Activated CD4-positive, alpha-beta T cell treated with anti-CD3 and anti-CD28 coated beads for 36 hours (primary cell): ENCODE results near the gene OSTM1. TPM values are rescaled to one million over a fixed set of nuclear protein-coding genes. Genes with fewer than 3 reads are reported as not detected.

Experiments used
- ATAC-seq: fragments of 200-7000 bp; cut with Tn5 transposase; one replicate; pipeline ENCODE4 v1.10.0; 2021; ENCODE audit warnings: mild to moderate bottlenecking, moderate library complexity
- CTCF ChIA-PET: fragments of 350-600 bp; sonication (Branson Sonifier 250); formaldehyde crosslinking; loops from one replicate; lab custom pipeline; 2021; ENCODE audit warnings: antibody characterized with exemption; lab: Charles Lee
- POLR2A ChIA-PET: fragments of 350-600 bp; sonication (Branson Sonifier 250); formaldehyde crosslinking; loops from one replicate; lab custom pipeline; 2021; ENCODE audit warnings: antibody characterized with exemption, inconsistent platforms; lab: Charles Lee
- DNase-seq: peaks from one replicate; pipeline ENCODE4 v3.0.0-alpha.2; 2020
- H3K27ac Mint-ChIP-seq: one replicate; pipeline ENCODE4 v1.8.0; 2021; ENCODE audit warnings: mixed read lengths
- H3K27me3 Mint-ChIP-seq: one replicate; pipeline ENCODE4 v1.8.0; 2021; ENCODE audit warnings: mixed read lengths
- H3K36me3 Mint-ChIP-seq: one replicate; pipeline ENCODE4 v1.8.0; 2021; ENCODE audit warnings: low read depth, mixed read lengths
- H3K4me1 Mint-ChIP-seq: one replicate; pipeline ENCODE4 v1.8.0; 2021; ENCODE audit warnings: mixed read lengths
- H3K4me3 Mint-ChIP-seq: one replicate; pipeline ENCODE4 v1.8.0; 2021; ENCODE audit warnings: mild to moderate bottlenecking, moderate library complexity, mixed read lengths
- H3K9me3 Mint-ChIP-seq: one replicate; pipeline ENCODE4 v1.8.0; 2021; ENCODE audit warnings: low read depth, mixed read lengths
- intact Hi-C, 2 experiments: fragments of 100-400 bp; cut with DNase I in 1 of 2; cut with micrococcal nuclease in 1 of 2; formaldehyde crosslinking; loops; one replicate each; pipeline versions ENCODE4 v1.14.2 to v1.15.1; 2022 to 2024; cut with DNase I, micrococcal nuclease
- total RNA-seq, 2 experiments: library from RNA; stranded (reverse); gene quantifications; one replicate each; pipeline ENCODE4 v1.2.3, GENCODE V29; 2021

The OSTM1 gene
- total RNA-seq, 2 experiments from 2014 or later = 5.5 to 7.3 TPM

- intact Hi-C loops = no loop called here
- no peak overlapping the region for H3K4me3 Mint-ChIP-seq
- POLR2A ChIA-PET = no interaction called here
- H3K4me1 Mint-ChIP-seq = no peaks in the 10 kb centered on the region
- no peaks in the 10 kb centered on the region for H3K36me3 Mint-ChIP-seq
- no peak overlapping the region for H3K27ac Mint-ChIP-seq
- DNase-seq (no peak), ATAC-seq (no peak)
- peaks cover 10% of the 10 kb centered on the region for H3K27me3 Mint-ChIP-seq
- no peaks in the 10 kb centered on the region for H3K9me3 Mint-ChIP-seq
- CTCF ChIA-PET = interaction anchor here (0.8 to 1.7 kb wide), 2 partner anchors 24 to 27 kb away, joined by 3 read pairs; no protein-coding TSS in a partner anchor
These were observed 25.5 kb upstream of the OSTM1 start for GRCh38 chr6:108100003-108100402.

DNA sequence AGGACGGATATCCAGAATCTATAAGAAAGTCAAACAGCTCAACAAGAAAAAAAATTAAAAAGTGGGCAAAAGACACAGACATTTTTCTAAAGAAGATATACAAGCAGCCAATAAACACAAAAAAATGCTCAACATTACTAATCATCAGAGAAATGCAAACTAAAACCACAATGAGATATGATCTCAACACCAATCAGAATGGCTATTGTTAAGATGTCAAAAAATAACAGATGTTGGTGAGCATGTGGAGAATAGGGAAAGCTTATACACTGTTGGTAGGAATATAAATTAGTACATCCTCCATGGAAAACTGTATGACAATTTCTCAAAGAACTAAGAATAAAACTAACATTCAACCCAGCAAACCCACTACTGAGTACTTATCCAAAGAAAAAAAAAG lies 23.3 kb upstream of the OSTM1 start:
- Mint-ChIP-seq H3K4me1 (no peaks in the 10 kb centered on the region), H3K4me3 (no peak overlapping the region), H3K27me3 (peaks cover 14% of the 10 kb centered on the region), H3K36me3 (no peaks in the 10 kb centered on the region), H3K27ac (no peak overlapping the region), H3K9me3 (no peaks in the 10 kb centered on the region)
- intact Hi-C loops = no loop called here
- ChIA-PET POLR2A (interaction anchor here (0.6 kb wide), 1 partner anchor 15 kb away, joined by 3 read pairs; no protein-coding TSS in a partner anchor), CTCF (no interaction called here)
- DNase-seq = no peak
- no peak for ATAC-seq

- no peak overlapping the region for H3K27ac Mint-ChIP-seq
- H3K27me3 Mint-ChIP-seq = peaks cover 15% of the 10 kb centered on the region
- H3K36me3 Mint-ChIP-seq = no peaks in the 10 kb centered on the region
- ChIA-PET CTCF (no interaction called here), POLR2A (no interaction called here)
- no peaks in the 10 kb centered on the region for H3K9me3 Mint-ChIP-seq
- no peak overlapping the region for H3K4me3 Mint-ChIP-seq
- DNase-seq (no peak), ATAC-seq (no peak)
- intact Hi-C loops = no loop called here
- no peaks in the 10 kb centered on the region for H3K4me1 Mint-ChIP-seq
These were observed 19.3 kb upstream of the OSTM1 start for GRCh38 chr6:108093781-108094300.

DNA sequence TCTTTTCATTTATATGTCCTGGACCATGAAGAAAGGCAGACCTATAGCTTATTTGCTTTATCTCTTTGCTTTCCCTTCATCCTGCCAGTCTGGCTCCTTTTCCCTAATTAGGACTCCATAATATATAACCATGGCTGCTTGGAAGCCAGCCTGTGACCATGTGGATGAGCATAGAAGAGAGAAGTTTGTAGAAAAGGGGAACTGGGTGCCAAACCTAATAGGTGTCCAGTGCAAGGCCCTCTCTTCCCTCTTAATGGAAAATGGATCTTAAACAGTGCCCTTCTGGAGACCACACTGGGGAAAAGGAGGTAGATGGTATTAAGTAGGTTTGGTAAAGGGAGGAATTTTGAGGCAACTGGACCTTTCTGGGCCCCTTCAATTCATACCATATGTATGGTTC lies 16.7 kb upstream of the OSTM1 start:
- intact Hi-C loops = no loop called here
- H3K27ac Mint-ChIP-seq = no peak overlapping the region
- DNase-seq (no peak), ATAC-seq (no peak)
- ChIA-PET POLR2A (no interaction called here), CTCF (no interaction called here)
- H3K36me3 Mint-ChIP-seq = no peaks in the 10 kb centered on the region
- H3K27me3 Mint-ChIP-seq = peaks cover 15% of the 10 kb centered on the region
- H3K9me3 Mint-ChIP-seq = no peaks in the 10 kb centered on the region
- H3K4me1 Mint-ChIP-seq = no peaks in the 10 kb centered on the region
- no peak overlapping the region for H3K4me3 Mint-ChIP-seq

GRCh38 chr6:108083349-108083748 lies 8.8 kb upstream of the OSTM1 start:
- Mint-ChIP-seq H3K4me3 (no peak overlapping the region), H3K27ac (no peak overlapping the region), H3K9me3 (no peaks in the 10 kb centered on the region), H3K36me3 (no peaks in the 10 kb centered on the region), H3K27me3 (peaks cover 13% of the 10 kb centered on the region), H3K4me1 (no peaks in the 10 kb centered on the region)
- ATAC-seq = no peak
- no peak for DNase-seq
- intact Hi-C loops = no loop called here
- POLR2A ChIA-PET = no interaction called here
- CTCF ChIA-PET = interaction anchor here (0.7 kb wide), 1 partner anchor 425 kb away, joined by 3 read pairs; no protein-coding TSS in a partner anchor

- no peaks in the 10 kb centered on the region for H3K4me1 Mint-ChIP-seq
These were observed 8.0 kb upstream of the OSTM1 start for GRCh38 chr6:108082539-108082938.

GRCh38 chr6:108080010-108080780 lies 5.7 kb upstream of the OSTM1 start:
- no peak overlapping the region for H3K4me3 Mint-ChIP-seq
- H3K36me3 Mint-ChIP-seq = no peaks in the 10 kb centered on the region
- intact Hi-C loops = no loop called here
- ChIA-PET CTCF (interaction anchor here (0.7 kb wide), 2 partner anchors 14 to 42 kb away, joined by 3 read pairs; no protein-coding TSS in a partner anchor), POLR2A (no interaction called here)
- ATAC-seq (no peak), DNase-seq (no peak)
- H3K9me3 Mint-ChIP-seq = no peaks in the 10 kb centered on the region
- H3K27ac Mint-ChIP-seq = no peak overlapping the region
- H3K27me3 Mint-ChIP-seq = peaks cover 11% of the 10 kb centered on the region
- peaks cover 4% of the 10 kb centered on the region for H3K4me1 Mint-ChIP-seq

More at GRCh38 chr6:108082539-108082938, 8.0 kb upstream of the OSTM1 start:
- Mint-ChIP-seq H3K36me3 (no peaks in the 10 kb centered on the region), H3K27ac (no peak overlapping the region), H3K9me3 (no peaks in the 10 kb centered on the region), H3K27me3 (peaks cover 11% of the 10 kb centered on the region), H3K4me3 (no peak overlapping the region)
- ATAC-seq (no peak), DNase-seq (no peak)
- CTCF ChIA-PET = interaction anchor here (0.7 kb wide), 1 partner anchor 426 kb away, joined by 3 read pairs; no protein-coding TSS in a partner anchor
- intact Hi-C loops = no loop called here
- POLR2A ChIA-PET = no interaction called here

GRCh38 chr6:108078191-108078590 lies 3.6 kb upstream of the OSTM1 start:
- peaks cover 6% of the 10 kb centered on the region for H3K27me3 Mint-ChIP-seq
- intact Hi-C loops = loop anchor here in 1 of 2 experiments (10.0 kb wide), 1 partner anchor 123 kb away; the partner anchor contains the start of gene SEC63
- H3K4me3 Mint-ChIP-seq = no peak overlapping the region

DNA sequence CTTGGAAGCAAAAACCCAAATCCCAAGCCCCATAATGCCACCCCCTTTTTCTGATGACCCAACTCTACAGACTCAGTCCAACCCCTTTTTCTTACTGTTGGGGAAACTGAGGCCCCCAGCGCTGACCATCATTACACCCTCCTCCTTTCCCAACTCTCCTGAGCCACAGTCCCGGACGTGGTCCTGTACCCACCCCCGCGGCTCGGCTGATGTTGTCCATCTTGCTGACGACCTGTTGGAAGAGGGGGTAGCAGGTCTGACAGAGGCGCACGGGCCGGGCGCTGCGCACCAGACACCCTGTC lies 533 bp downstream of the OSTM1 start:
- ChIA-PET POLR2A (no interaction called here), CTCF (interaction anchor here (0.7 kb wide), 2 partner anchors 108 to 958 kb away, joined by 3 read pairs; no protein-coding TSS in a partner anchor)
- Mint-ChIP-seq H3K27ac (peak overlapping the region; percentile 41), H3K4me1 (peaks cover 19% of the 10 kb centered on the region), H3K9me3 (no peaks in the 10 kb centered on the region), H3K27me3 (no peaks in the 10 kb centered on the region), H3K4me3 (peak overlapping the region; percentile 76), H3K36me3 (no peaks in the 10 kb centered on the region)
- DNase-seq (no peak), ATAC-seq (no peak)
- intact Hi-C loops = loop anchor here (1.0 to 10.0 kb wide), 8 partner anchors 116 to 1309 kb away; partner anchors contain the start of genes SEC63 (in 2 of the 2), AFG1L (in 1 of the 2), CD164 (in 1 of the 2) and PDSS2 (in 1 of the 2)

More at GRCh38 chr6:108078191-108078590, 3.6 kb upstream of the OSTM1 start:
- no peak overlapping the region for H3K27ac Mint-ChIP-seq
- CTCF ChIA-PET = no interaction called here
- ATAC-seq = no peak
- POLR2A ChIA-PET = no interaction called here
- H3K9me3 Mint-ChIP-seq = no peaks in the 10 kb centered on the region
- no peak for DNase-seq
- no peaks in the 10 kb centered on the region for H3K36me3 Mint-ChIP-seq
- H3K4me1 Mint-ChIP-seq = peaks cover 12% of the 10 kb centered on the region

GRCh38 chr6:108071736-108072276 lies 2.7 kb downstream of the OSTM1 start:
- DNase-seq (no peak), ATAC-seq (no peak)
- no peak overlapping the region for H3K4me3 Mint-ChIP-seq
- no peak overlapping the region for H3K27ac Mint-ChIP-seq
- ChIA-PET POLR2A (interaction anchor here (0.5 to 0.6 kb wide), 2 partner anchors 482 to 1707 kb away, joined by 3 to 4 read pairs; no protein-coding TSS in a partner anchor), CTCF (interaction anchor here (0.7 kb wide), 1 partner anchor 776 kb away, joined by 3 read pairs; the partner anchor contains the start of gene ARMC2)
- H3K36me3 Mint-ChIP-seq = no peaks in the 10 kb centered on the region
- H3K4me1 Mint-ChIP-seq = peaks cover 19% of the 10 kb centered on the region
- no peaks in the 10 kb centered on the region for H3K27me3 Mint-ChIP-seq
- no peaks in the 10 kb centered on the region for H3K9me3 Mint-ChIP-seq
- intact Hi-C loops = loop anchor here in 1 of 2 experiments (10.0 kb wide), 1 partner anchor 117 kb away; the partner anchor contains the start of gene SEC63

GRCh38 chr6:108068618-108069017 lies 5.9 kb downstream of the OSTM1 start:
- ChIA-PET CTCF (interaction anchor here (0.6 kb wide), 1 partner anchor 430 kb away, joined by 3 read pairs; no protein-coding TSS in a partner anchor), POLR2A (no interaction called here)
- intact Hi-C loops = loop anchor here in 1 of 2 experiments (5.0 kb wide), 1 partner anchor 346 kb away; no protein-coding TSS in a partner anchor
- no peak overlapping the region for H3K27ac Mint-ChIP-seq
- peak; percentile 68 for DNase-seq
- no peaks in the 10 kb centered on the region for H3K36me3 Mint-ChIP-seq
- ATAC-seq = peak; percentile 95
- H3K4me3 Mint-ChIP-seq = no peak overlapping the region
- H3K4me1 Mint-ChIP-seq = peaks cover 12% of the 10 kb centered on the region
- H3K9me3 Mint-ChIP-seq = no peaks in the 10 kb centered on the region
- H3K27me3 Mint-ChIP-seq = no peaks in the 10 kb centered on the region
